K562 (cell line): ENCODE results near the gene PMM1.

Experiments used
- CBX1 ChIP-seq: sonication (generic); IDR thresholded peaks from 2 replicates; pipeline ENCODE4 v1.6.1; 2016; ENCODE audit warnings: antibody characterized with exemption, low read depth, mild to moderate bottlenecking
- CTCF ChIP-seq, 3 experiments: IDR thresholded peaks in 2 of 3; conservative IDR thresholded peaks in 1 of 3; 2 replicates each; pipeline ENCODE4 v1.5.1; 2011 to 2012; ENCODE audit warnings: low read length in 3 of 3, mild to moderate bottlenecking in 3 of 3, control low read depth in 2 of 3, improper control_type of control experiment in 1 of 3, inconsistent platforms in 1 of 3, low read depth in 1 of 3, mixed read lengths in 1 of 3, moderate library complexity in 1 of 3; ENCODE audit not compliant: insufficient read depth in 2 of 3
- GATA2 ChIP-seq: sonication (generic); formaldehyde crosslinking; IDR thresholded peaks from 2 replicates; pipeline ENCODE4 v1.4.0; 2020; ENCODE audit warnings: mild to moderate bottlenecking, missing genetic modification reagents
- MAX ChIP-seq: sonication (generic); formaldehyde crosslinking; IDR thresholded peaks from 2 replicates; pipeline ENCODE4 v1.9.0; 2022; ENCODE audit warnings: mild to moderate bottlenecking, missing genetic modification reagents
- POLR2A ChIP-seq: fragments of 450-650 bp; conservative IDR thresholded peaks from 2 replicates; pipeline ENCODE4 v1.6.1; 2016
- TEAD4 ChIP-seq, 2 experiments: sonication (generic) in 1 of 2; formaldehyde crosslinking in 1 of 2; IDR thresholded peaks; 2 replicates each; pipeline versions ENCODE4 v1.6.1 to v1.8.0; 2012 to 2022; ENCODE audit warnings: borderline replicate concordance in 1 of 2, inconsistent platforms in 1 of 2, low read length in 1 of 2, mild to moderate bottlenecking in 1 of 2, missing genetic modification reagents in 1 of 2
- ZNF609 ChIP-seq: sonication (generic); formaldehyde crosslinking; IDR thresholded peaks from 2 replicates; pipeline ENCODE4 v1.8.1; 2023; ENCODE audit warnings: missing genetic modification reagents, mild to moderate bottlenecking, borderline replicate concordance
- ZNF639 ChIP-seq, 2 experiments: fragments of 200-800 bp in 1 of 2; sonication (Bioruptor generic) in 1 of 2; sonication (generic) in 1 of 2; formaldehyde crosslinking in 1 of 2; IDR thresholded peaks in 1 of 2; conservative IDR thresholded peaks in 1 of 2; 2 replicates each; pipeline versions ENCODE4 v1.5.0 to v1.6.1; 2016 to 2020; ENCODE audit warnings: missing compliant biosample characterization in 1 of 2, missing genetic modification characterization in 1 of 2, missing genetic modification reagents in 1 of 2

GRCh38 chr22:41598891-41599635 lies 9.4 kb upstream of the PMM1 start:
- TF ChIP-seq MAX (CRISPR knock-in tag) = no peak
- TF ChIP-seq CBX1 = no peak
- no peak for TF ChIP-seq ZNF639 (CRISPR knock-in tag; conservative IDR thresholded peaks at IDR 0.05 in 1 of 2, IDR thresholded peaks at IDR 0.05 in 1 of 2)
- TF ChIP-seq ZNF609 = no peak
- 0 out of 2 replicates have a peak, but pooled peaks have one; percentile 16 for TF ChIP-seq GATA2 (CRISPR knock-in tag)
- no peak for TF ChIP-seq TEAD4 (IDR thresholded peaks at IDR 0.05; ENCODE audit: low read length)
- no peak for TF ChIP-seq TEAD4 (CRISPR knock-in tag; IDR thresholded peaks at IDR 0.05; ENCODE audit: borderline replicate concordance)
- no peak for TF ChIP-seq CTCF (IDR thresholded peaks at IDR 0.05 in 2 of 3, conservative IDR thresholded peaks at IDR 0.05 in 1 of 3; ENCODE audit: insufficient read depth in 2 of 3, low read depth in 1 of 3, low read length in 3 of 3)
- TF ChIP-seq POLR2A = no peak
